ENCODE measurements around the gene TM7SF3.
"Not testable (repeated sequence)": the region's sequence is repeated elsewhere in the genome, so short reads cannot be mapped to it uniquely, and the experiment has no call there.

TM7SF3 gene

GRCh38 chr12:27014085-27014858, at the start of gene TM7SF3:
Gene TM7SF3 (minus strand): TSS chr12:27014384. CDS start chr12:27014168, 216 bp downstream.
- Histone ChIP-seq H3K4me1 (ENCODE audit: control insufficient read depth in 1 of 2, insufficient read depth in 2 of 2, low read length in 2 of 2) (peaks cover 20 to 23% of the 10 kb centered on the region in 2 donors), H3K9ac (ENCODE audit: low read depth in 1 of 2, low read length in 2 of 2) (peak within 1 kb of the TSS; percentile 79 to 91), H3K4me3 (ENCODE audit: low read depth in 1 of 2, low read length in 2 of 2) (peak within 1 kb of the TSS; percentile 96 to 97), H3K27ac (ENCODE audit: low read depth, low read length) (peak within 1 kb of the TSS; percentile 90), H3K36me3 (ENCODE audit: control insufficient read depth in 1 of 2, insufficient read depth in 2 of 2, low read length in 2 of 2) (no peaks in the 10 kb centered on the region), H3K9me3 (ENCODE audit: control insufficient read depth in 1 of 2, low read length in 2 of 2) (no peaks in the 10 kb centered on the region), H3K27me3 (ENCODE audit: control insufficient read depth in 1 of 2, insufficient read depth in 2 of 2, low read length in 2 of 2) (no peaks in the 10 kb centered on the region)

GRCh38 chr12:27063250-27063851, 49.2 kb upstream of the TM7SF3 start:
- H3K9ac ChIP-seq (ENCODE audit: low read depth in 1 of 2, low read length in 2 of 2) = no peak overlapping the region
- no peaks in the 10 kb centered on the region for H3K36me3 ChIP-seq (ENCODE audit: control insufficient read depth in 1 of 2, insufficient read depth in 2 of 2, low read length in 2 of 2)
- H3K4me1 ChIP-seq (ENCODE audit: control insufficient read depth in 1 of 2, insufficient read depth in 2 of 2, low read length in 2 of 2) = no peaks in the 10 kb centered on the region
- H3K27ac ChIP-seq (ENCODE audit: low read depth, low read length) = no peak overlapping the region
- no peak overlapping the region for H3K4me3 ChIP-seq (ENCODE audit: low read depth in 1 of 2, low read length in 2 of 2)
- H3K9me3 ChIP-seq (ENCODE audit: control insufficient read depth in 1 of 2, low read length in 2 of 2) = no peaks in the 10 kb centered on the region
- no peaks in the 10 kb centered on the region for H3K27me3 ChIP-seq (ENCODE audit: control insufficient read depth in 1 of 2, insufficient read depth in 2 of 2, low read length in 2 of 2)

- no peaks in the 10 kb centered on the region for H3K27me3 ChIP-seq (ENCODE audit: control insufficient read depth in 1 of 2, insufficient read depth in 2 of 2, low read length in 2 of 2)
- no peak overlapping the region for H3K9ac ChIP-seq (ENCODE audit: low read depth in 1 of 2, low read length in 2 of 2)
- no peak overlapping the region for H3K27ac ChIP-seq (ENCODE audit: low read depth, low read length)
- no peaks in the 10 kb centered on the region for H3K4me1 ChIP-seq (ENCODE audit: control insufficient read depth in 1 of 2, insufficient read depth in 2 of 2, low read length in 2 of 2)
- H3K36me3 ChIP-seq (ENCODE audit: control insufficient read depth in 1 of 2, insufficient read depth in 2 of 2, low read length in 2 of 2) = no peaks in the 10 kb centered on the region
- no peaks in the 10 kb centered on the region for H3K9me3 ChIP-seq (ENCODE audit: control insufficient read depth in 1 of 2, low read length in 2 of 2)
- no peak overlapping the region for H3K4me3 ChIP-seq (ENCODE audit: low read depth in 1 of 2, low read length in 2 of 2)
These were observed 47.1 kb upstream of the TM7SF3 start for GRCh38 chr12:27061317-27061716.

- no peaks in the 10 kb centered on the region for H3K36me3 ChIP-seq (ENCODE audit: control insufficient read depth in 1 of 2, insufficient read depth in 2 of 2, low read length in 2 of 2)
- H3K9ac ChIP-seq (ENCODE audit: low read depth in 1 of 2, low read length in 2 of 2) = no peak overlapping the region
- no peaks in the 10 kb centered on the region for H3K27me3 ChIP-seq (ENCODE audit: control insufficient read depth in 1 of 2, insufficient read depth in 2 of 2, low read length in 2 of 2)
- no peak overlapping the region for H3K27ac ChIP-seq (ENCODE audit: low read depth, low read length)
- H3K4me1 ChIP-seq (ENCODE audit: control insufficient read depth in 1 of 2, insufficient read depth in 2 of 2, low read length in 2 of 2) = no peaks in the 10 kb centered on the region
- no peaks in the 10 kb centered on the region for H3K9me3 ChIP-seq (ENCODE audit: control insufficient read depth in 1 of 2, low read length in 2 of 2)
- H3K4me3 ChIP-seq (ENCODE audit: low read depth in 1 of 2, low read length in 2 of 2) = no peak overlapping the region
These were observed 46.6 kb upstream of the TM7SF3 start for GRCh38 chr12:27060740-27061139.

DNA sequence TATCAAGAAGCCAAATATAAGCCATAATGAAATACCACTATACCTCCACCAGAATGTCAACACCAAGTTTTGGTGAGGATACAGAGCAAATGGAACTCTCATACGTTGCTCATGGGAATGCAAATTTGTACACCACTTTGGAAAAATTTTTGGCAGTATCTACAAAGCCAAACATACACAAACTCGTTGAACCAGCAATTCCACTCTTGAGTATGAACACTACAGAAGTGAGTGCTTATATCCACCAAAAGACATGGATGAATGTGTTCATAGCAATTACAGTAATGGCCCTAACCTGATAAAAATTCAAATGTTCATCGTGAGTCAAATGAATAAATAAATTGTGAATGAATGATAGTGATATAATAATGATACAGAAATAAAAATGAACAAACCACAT, 43.4 kb upstream of the TM7SF3 start:
- no peak overlapping the region for H3K9ac ChIP-seq (ENCODE audit: low read depth in 1 of 2, low read length in 2 of 2)
- no peaks in the 10 kb centered on the region for H3K27me3 ChIP-seq (ENCODE audit: control insufficient read depth in 1 of 2, insufficient read depth in 2 of 2, low read length in 2 of 2)
- H3K27ac ChIP-seq (ENCODE audit: low read depth, low read length) = no peak overlapping the region
- no peaks in the 10 kb centered on the region for H3K9me3 ChIP-seq (ENCODE audit: control insufficient read depth in 1 of 2, low read length in 2 of 2)
- H3K4me3 ChIP-seq (ENCODE audit: low read depth in 1 of 2, low read length in 2 of 2) = no peak overlapping the region
- H3K36me3 ChIP-seq (ENCODE audit: control insufficient read depth in 1 of 2, insufficient read depth in 2 of 2, low read length in 2 of 2) = no peaks in the 10 kb centered on the region
- no peaks in the 10 kb centered on the region for H3K4me1 ChIP-seq (ENCODE audit: control insufficient read depth in 1 of 2, insufficient read depth in 2 of 2, low read length in 2 of 2)

- Histone ChIP-seq H3K9me3 (ENCODE audit: control insufficient read depth in 1 of 2, low read length in 2 of 2) (no peaks in the 10 kb centered on the region), H3K36me3 (ENCODE audit: control insufficient read depth in 1 of 2, insufficient read depth in 2 of 2, low read length in 2 of 2) (no peaks in the 10 kb centered on the region), H3K27ac (ENCODE audit: low read depth, low read length) (no peak overlapping the region), H3K9ac (ENCODE audit: low read depth in 1 of 2, low read length in 2 of 2) (no peak overlapping the region), H3K4me1 (ENCODE audit: control insufficient read depth in 1 of 2, insufficient read depth in 2 of 2, low read length in 2 of 2) (no peaks in the 10 kb centered on the region), H3K27me3 (ENCODE audit: control insufficient read depth in 1 of 2, insufficient read depth in 2 of 2, low read length in 2 of 2) (no peaks in the 10 kb centered on the region), H3K4me3 (ENCODE audit: low read depth in 1 of 2, low read length in 2 of 2) (no peak overlapping the region)
These were observed 41.8 kb upstream of the TM7SF3 start for GRCh38 chr12:27055966-27056365.

- no peak overlapping the region for H3K27ac ChIP-seq (ENCODE audit: low read depth, low read length)
- H3K27me3 ChIP-seq (ENCODE audit: control insufficient read depth in 1 of 2, insufficient read depth in 2 of 2, low read length in 2 of 2) = no peaks in the 10 kb centered on the region
These were observed 38.6 kb upstream of the TM7SF3 start for GRCh38 chr12:27052742-27053141.

DNA sequence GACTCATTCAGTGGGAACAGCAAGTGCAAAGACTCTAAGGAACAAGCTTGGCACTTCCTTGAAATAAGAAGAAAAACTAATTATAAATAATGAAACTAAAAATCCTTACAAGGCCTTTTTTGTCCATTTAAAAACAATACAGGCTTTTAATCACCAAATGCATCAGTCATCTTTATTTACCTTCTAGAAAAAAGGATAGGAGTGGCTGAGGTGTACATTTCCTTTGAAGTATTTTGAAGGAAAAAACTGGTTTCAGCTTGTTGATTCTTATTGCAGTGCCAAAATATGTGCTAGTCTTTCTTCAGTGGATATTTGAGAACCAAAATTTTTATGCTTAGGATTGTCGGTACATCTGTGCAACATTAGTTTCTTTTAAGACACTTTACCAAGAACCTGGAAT, 38.0 kb upstream of the TM7SF3 start:
- Histone ChIP-seq H3K4me1 (ENCODE audit: control insufficient read depth in 1 of 2, insufficient read depth in 2 of 2, low read length in 2 of 2) (no peaks in the 10 kb centered on the region), H3K4me3 (ENCODE audit: low read depth in 1 of 2, low read length in 2 of 2) (no peak overlapping the region), H3K27ac (ENCODE audit: low read depth, low read length) (no peak overlapping the region), H3K27me3 (ENCODE audit: control insufficient read depth in 1 of 2, insufficient read depth in 2 of 2, low read length in 2 of 2) (no peaks in the 10 kb centered on the region), H3K36me3 (ENCODE audit: control insufficient read depth in 1 of 2, insufficient read depth in 2 of 2, low read length in 2 of 2) (no peaks in the 10 kb centered on the region), H3K9ac (ENCODE audit: low read depth in 1 of 2, low read length in 2 of 2) (no peak overlapping the region), H3K9me3 (ENCODE audit: control insufficient read depth in 1 of 2, low read length in 2 of 2) (no peaks in the 10 kb centered on the region)

More at GRCh38 chr12:27052742-27053141, 38.6 kb upstream of the TM7SF3 start:
- Histone ChIP-seq H3K9me3 (ENCODE audit: control insufficient read depth in 1 of 2, low read length in 2 of 2) (no peaks in the 10 kb centered on the region), H3K9ac (ENCODE audit: low read depth in 1 of 2, low read length in 2 of 2) (no peak overlapping the region), H3K4me1 (ENCODE audit: control insufficient read depth in 1 of 2, insufficient read depth in 2 of 2, low read length in 2 of 2) (no peaks in the 10 kb centered on the region), H3K36me3 (ENCODE audit: control insufficient read depth in 1 of 2, insufficient read depth in 2 of 2, low read length in 2 of 2) (no peaks in the 10 kb centered on the region), H3K4me3 (ENCODE audit: low read depth in 1 of 2, low read length in 2 of 2) (no peak overlapping the region)

DNA sequence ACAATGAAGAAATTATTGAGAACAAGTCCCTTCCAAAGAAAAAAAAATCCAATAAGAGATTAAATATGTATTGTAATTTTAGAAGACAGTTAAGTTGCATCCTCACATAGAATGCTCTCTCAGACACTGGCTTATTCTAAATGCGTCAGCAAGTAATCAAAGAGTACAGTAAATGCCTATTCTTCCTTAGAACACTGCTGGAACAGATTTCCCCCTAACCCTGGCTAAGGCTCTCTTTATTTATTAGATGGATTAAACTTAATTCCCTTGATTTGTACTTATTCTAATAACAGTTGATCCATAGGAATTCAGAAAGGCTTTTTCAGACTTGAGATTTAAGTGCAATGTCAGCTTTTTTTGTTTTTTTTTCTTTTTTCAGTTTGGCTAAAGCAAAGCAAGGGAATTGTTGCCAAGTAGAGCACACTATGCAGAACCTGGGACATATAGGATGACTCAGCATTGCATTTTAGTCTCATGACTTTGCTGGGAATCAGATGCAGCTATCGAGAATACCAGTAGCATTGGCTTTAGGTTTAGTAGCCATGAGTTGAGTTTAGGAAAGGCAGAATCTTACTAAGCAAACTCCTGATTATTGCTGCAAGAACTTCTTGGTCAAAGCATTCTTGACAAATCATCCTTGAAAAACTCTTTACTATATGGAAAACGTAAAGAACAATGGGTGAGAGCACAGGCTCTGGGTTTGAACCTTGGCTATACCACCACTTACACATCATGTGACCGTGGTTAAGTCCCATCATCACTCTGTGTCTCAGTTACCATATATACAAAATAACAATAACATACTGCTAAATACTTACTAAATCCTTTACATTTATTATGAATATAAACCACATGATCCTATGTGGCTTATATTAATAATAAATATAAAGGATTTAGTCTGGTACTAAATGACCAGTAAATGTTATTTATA, 34.9 kb upstream of the TM7SF3 start:
- no peaks in the 10 kb centered on the region for H3K36me3 ChIP-seq (ENCODE audit: control insufficient read depth in 1 of 2, insufficient read depth in 2 of 2, low read length in 2 of 2)
- H3K9ac ChIP-seq (ENCODE audit: low read depth in 1 of 2, low read length in 2 of 2) = no peak overlapping the region
- H3K4me3 ChIP-seq (ENCODE audit: low read depth in 1 of 2, low read length in 2 of 2) = no peak overlapping the region
- H3K27me3 ChIP-seq (ENCODE audit: control insufficient read depth in 1 of 2, insufficient read depth in 2 of 2, low read length in 2 of 2) = no peaks in the 10 kb centered on the region
- H3K4me1 ChIP-seq (ENCODE audit: control insufficient read depth in 1 of 2, insufficient read depth in 2 of 2, low read length in 2 of 2) = no peaks in the 10 kb centered on the region
- no peak overlapping the region for H3K27ac ChIP-seq (ENCODE audit: low read depth, low read length)
- no peaks in the 10 kb centered on the region for H3K9me3 ChIP-seq (ENCODE audit: control insufficient read depth in 1 of 2, low read length in 2 of 2)

DNA sequence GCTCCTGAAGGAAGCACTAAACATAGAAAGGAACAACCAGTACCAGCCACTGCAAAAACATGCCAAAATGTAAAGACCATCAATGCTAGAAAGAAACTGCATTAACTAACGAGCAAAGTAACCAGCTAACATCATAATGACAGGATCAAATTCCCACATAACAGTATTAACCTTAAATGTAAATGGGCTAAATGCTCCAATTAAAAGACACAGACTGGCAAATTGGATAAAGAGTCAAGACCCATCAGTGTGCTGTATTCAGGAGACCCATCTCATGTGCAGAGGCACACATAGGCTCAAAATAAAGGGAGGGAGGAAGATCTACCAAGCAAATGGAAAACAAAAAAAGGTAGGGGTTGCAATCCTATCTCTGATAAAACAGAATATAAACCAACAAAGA, 27.8 kb upstream of the TM7SF3 start:
- not testable (repeated sequence) for H3K27me3 ChIP-seq (ENCODE audit: control insufficient read depth in 1 of 2, insufficient read depth in 2 of 2, low read length in 2 of 2); H3K4me1 ChIP-seq (ENCODE audit: control insufficient read depth in 1 of 2, insufficient read depth in 2 of 2, low read length in 2 of 2); H3K9ac ChIP-seq (ENCODE audit: low read depth in 1 of 2, low read length in 2 of 2); H3K4me3 ChIP-seq (ENCODE audit: low read depth in 1 of 2, low read length in 2 of 2); H3K36me3 ChIP-seq (ENCODE audit: control insufficient read depth in 1 of 2, insufficient read depth in 2 of 2, low read length in 2 of 2); H3K27ac ChIP-seq (ENCODE audit: low read depth, low read length); H3K9me3 ChIP-seq (ENCODE audit: control insufficient read depth in 1 of 2, low read length in 2 of 2)

All from duodenal mucosa (tissue), 2 donors.